ENCODE results near the gene IARS1. TPM values are rescaled to one million over a fixed set of nuclear protein-coding genes. Genes with fewer than 3 reads are reported as not detected.

Gene IARS1
- total RNA-seq, 4 donors from 2014 or later, result 25.4 to 70.7 (median 48.0) TPM

- Histone ChIP-seq H3K9me3 (no peaks in the 10 kb centered on the region), H3K4me3 (no peak overlapping the region), H3K4me1 (no peaks in the 10 kb centered on the region), H3K27ac (no peak overlapping the region), H3K36me3 (peaks cover 0 to 84% (median 40%) of the 10 kb centered on the region in 4 donors), H3K27me3 (no peaks in the 10 kb centered on the region)
- in situ Hi-C loops (cut with MboI; ENCODE audit: low pct_ligation_motif_present in 1 of 4, low pct_unique_long_range_greater_than_20kb in 1 of 4, low sequenced_read_pairs in 3 of 4), result no loop called here
- WGBS, 2 donors (ENCODE audit: low coverage in 1 of 2), result 81 to 86% methylated on average over 4 to 17 of the region's 19 CpGs
- TF ChIP-seq POLR2AphosphoS5 (IDR thresholded peaks at IDR 0.05), result no peak
- TF ChIP-seq POLR2A (IDR thresholded peaks at IDR 0.05), result no peak
- no peak for TF ChIP-seq EP300 (IDR thresholded peaks at IDR 0.05; ENCODE audit: low read depth)
- no peak for TF ChIP-seq CTCF (IDR thresholded peaks at IDR 0.05)
- DNase-seq, result no peak
- intact Hi-C loops (cut with DNase I; ENCODE audit: low total_unique reads), result no loop called here
These were observed 38.8 kb downstream of the IARS1 start for GRCh38 chr9:92254381-92255337.

- no peak overlapping the region for H3K27ac ChIP-seq
- H3K36me3 ChIP-seq, result peaks cover 0 to 84% (median 35%) of the 10 kb centered on the region in 4 donors
- H3K4me1 ChIP-seq, result no peaks in the 10 kb centered on the region
- TF ChIP-seq POLR2AphosphoS5 (IDR thresholded peaks at IDR 0.05), result no peak
- no peak for TF ChIP-seq EP300 (IDR thresholded peaks at IDR 0.05; ENCODE audit: low read depth)
- no peak for TF ChIP-seq CTCF (IDR thresholded peaks at IDR 0.05)
- no peak for TF ChIP-seq POLR2A (IDR thresholded peaks at IDR 0.05)
- no peaks in the 10 kb centered on the region for H3K27me3 ChIP-seq
- WGBS, 2 donors (ENCODE audit: low coverage in 1 of 2), result 58 to 74% methylated on average over 2 to 4 of the region's 4 CpGs
- H3K4me3 ChIP-seq, result no peak overlapping the region
- H3K9me3 ChIP-seq, result no peaks in the 10 kb centered on the region
- in situ Hi-C loops (cut with MboI; ENCODE audit: low pct_ligation_motif_present in 1 of 4, low pct_unique_long_range_greater_than_20kb in 1 of 4, low sequenced_read_pairs in 3 of 4) (no loop called here), intact Hi-C loops (cut with DNase I; ENCODE audit: low total_unique reads) (no loop called here)
- no peak for DNase-seq
These were observed 39.8 kb downstream of the IARS1 start for GRCh38 chr9:92253656-92254055.

- H3K27me3 ChIP-seq, result no peaks in the 10 kb centered on the region
- H3K4me3 ChIP-seq, result no peak overlapping the region
- DNase-seq, result no peak
- H3K27ac ChIP-seq, result no peak overlapping the region
- no peaks in the 10 kb centered on the region for H3K4me1 ChIP-seq
- intact Hi-C loops (cut with DNase I; ENCODE audit: low total_unique reads) (no loop called here), in situ Hi-C loops (cut with MboI; ENCODE audit: low pct_ligation_motif_present in 1 of 4, low pct_unique_long_range_greater_than_20kb in 1 of 4, low sequenced_read_pairs in 3 of 4) (loop anchor here in 1 of 4 donors (25.0 kb wide), 1 partner anchor 111 kb away; no protein-coding TSS in a partner anchor)
- H3K36me3 ChIP-seq, result peaks cover 0 to 68% (median 27%) of the 10 kb centered on the region in 4 donors
- WGBS, 2 donors (ENCODE audit: low coverage in 1 of 2), result 87 to 100% methylated on average over 3 of the region's 3 CpGs
- TF ChIP-seq CTCF (IDR thresholded peaks at IDR 0.05) (no peak), EP300 (IDR thresholded peaks at IDR 0.05; ENCODE audit: low read depth) (no peak), POLR2AphosphoS5 (IDR thresholded peaks at IDR 0.05) (no peak), POLR2A (IDR thresholded peaks at IDR 0.05) (no peak)
- no peaks in the 10 kb centered on the region for H3K9me3 ChIP-seq
These were observed 45.5 kb downstream of the IARS1 start for GRCh38 chr9:92247981-92248380.

- intact Hi-C loops (cut with DNase I; ENCODE audit: low total_unique reads), result no loop called here
These were observed 46.2 kb downstream of the IARS1 start for GRCh38 chr9:92247296-92247695.

More at GRCh38 chr9:92247296-92247695, 46.2 kb downstream of the IARS1 start:
- Histone ChIP-seq H3K27ac (no peak overlapping the region), H3K9me3 (no peaks in the 10 kb centered on the region), H3K4me3 (no peak overlapping the region), H3K36me3 (peaks cover 0 to 71% (median 29%) of the 10 kb centered on the region in 4 donors), H3K4me1 (no peaks in the 10 kb centered on the region), H3K27me3 (no peaks in the 10 kb centered on the region)
- DNase-seq, result no peak
- TF ChIP-seq POLR2A (IDR thresholded peaks at IDR 0.05) (no peak), CTCF (IDR thresholded peaks at IDR 0.05) (no peak), EP300 (IDR thresholded peaks at IDR 0.05; ENCODE audit: low read depth) (no peak), POLR2AphosphoS5 (IDR thresholded peaks at IDR 0.05) (no peak)
- WGBS, 2 donors (ENCODE audit: low coverage in 1 of 2), result 85 to 94% methylated on average over 2 to 4 of the region's 4 CpGs
- in situ Hi-C loops (cut with MboI; ENCODE audit: low pct_ligation_motif_present in 1 of 4, low pct_unique_long_range_greater_than_20kb in 1 of 4, low sequenced_read_pairs in 3 of 4), result loop anchor here in 1 of 4 donors (25.0 kb wide), 1 partner anchor 110 kb away; no protein-coding TSS in a partner anchor
